Mesenteric fat pad (tissue), 1 donor: Measurements from ENCODE around the gene FGF14. TPM values are rescaled to one million over a fixed set of nuclear protein-coding genes. Genes with fewer than 3 reads are reported as not detected.

Experiments
- DNase-seq: peaks from one replicate; pipeline ENCODE4 v3.0.0-alpha.2; 2020; ENCODE audit warnings: low spot score
- total RNA-seq: library from RNA; stranded (reverse); fragmentation: NEBNext Ultra II Directional; extraction: Animal tissue kit (Norgen Biotek cat#: 25700); gene quantifications from one replicate; pipeline ENCODE4 v1.2.1, GENCODE V29; 2021
- donor health status: DM: yes; HTN: yes; CAD: no.

Gene FGF14
- total RNA-seq, 1 donor from 2014 or later, result 3.1 TPM

- DNase-seq, result no peak
Measured at GRCh38 chr13:101941095-101941783, 460.6 kb downstream of the FGF14 start.

- DNase-seq, result no peak
Measured at GRCh38 chr13:101939370-101939769, 462.5 kb downstream of the FGF14 start.

DNA sequence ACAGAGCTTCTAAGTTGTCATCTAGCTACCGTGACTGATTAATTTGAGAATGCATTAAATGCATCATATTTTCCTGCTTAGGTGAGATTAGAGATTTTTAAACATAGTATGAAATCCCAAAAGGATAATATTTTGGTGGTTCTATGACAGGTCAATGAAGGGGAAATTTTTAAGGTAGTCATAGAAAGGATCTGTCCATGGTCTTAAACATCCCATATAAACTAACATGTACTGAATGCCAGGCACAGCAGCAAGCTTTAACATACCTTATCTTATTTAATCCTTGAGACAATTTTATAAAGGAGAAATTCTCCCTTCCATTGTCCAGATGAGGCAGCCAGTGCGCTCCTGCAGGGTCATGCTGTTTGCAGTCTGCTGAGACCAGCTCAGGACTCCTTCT, 466.0 kb downstream of the FGF14 start:
- DNase-seq, result no peak

- no peak for DNase-seq
Measured at GRCh38 chr13:101931186-101931585, 470.7 kb downstream of the FGF14 start.

DNA sequence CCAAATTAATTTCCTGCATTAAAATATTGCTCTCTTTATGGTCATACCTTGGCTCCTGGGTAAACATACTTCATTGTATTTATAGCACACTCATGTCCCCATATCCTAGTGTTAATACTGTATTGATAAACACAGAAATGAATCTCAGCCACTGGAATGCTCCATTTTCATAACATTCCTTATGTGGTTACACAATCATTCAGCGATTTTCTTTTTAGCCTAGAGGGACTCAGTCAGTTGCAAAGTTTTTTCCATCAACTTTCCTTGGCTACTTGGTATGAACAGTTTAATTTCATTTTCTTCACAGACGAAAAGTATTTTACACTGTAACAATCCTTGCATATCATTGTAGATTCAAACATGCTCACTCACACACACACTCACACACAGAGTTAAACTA, 471.5 kb downstream of the FGF14 start:
- DNase-seq, result no peak

- no peak for DNase-seq
Measured at GRCh38 chr13:101925731-101926130, 476.1 kb downstream of the FGF14 start.

DNA sequence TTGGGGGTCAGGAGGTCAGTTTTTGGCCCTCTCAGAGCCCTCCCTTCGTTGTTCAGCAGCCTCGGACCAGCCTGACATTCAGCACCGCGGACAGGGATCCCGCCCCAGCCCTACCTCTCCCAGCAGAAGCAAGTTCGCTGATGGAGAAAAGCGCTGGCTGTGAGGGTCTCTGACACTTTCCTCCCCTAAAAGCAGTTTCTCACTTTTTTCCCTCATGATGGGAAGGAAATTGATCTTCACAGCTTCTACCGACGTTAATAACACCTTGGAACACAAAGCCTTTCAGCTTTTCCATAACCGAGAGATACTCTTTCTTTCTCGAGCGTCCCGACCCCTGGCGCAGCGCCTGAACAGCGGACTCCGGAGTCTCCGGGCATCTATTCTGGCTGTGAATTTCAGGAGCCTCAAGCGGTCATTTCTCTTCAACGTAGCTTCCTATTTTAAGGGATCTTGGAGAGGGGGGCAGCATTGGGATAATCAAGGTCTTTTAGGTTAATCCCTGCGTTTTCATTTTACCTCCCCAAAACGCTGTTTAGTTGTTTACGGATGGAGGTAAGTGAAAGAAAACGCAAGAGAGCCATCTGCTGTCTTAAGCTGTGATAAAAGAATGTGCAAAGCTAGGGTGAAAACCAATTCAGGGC, 482.2 kb downstream of the FGF14 start:
- no peak for DNase-seq

DNA sequence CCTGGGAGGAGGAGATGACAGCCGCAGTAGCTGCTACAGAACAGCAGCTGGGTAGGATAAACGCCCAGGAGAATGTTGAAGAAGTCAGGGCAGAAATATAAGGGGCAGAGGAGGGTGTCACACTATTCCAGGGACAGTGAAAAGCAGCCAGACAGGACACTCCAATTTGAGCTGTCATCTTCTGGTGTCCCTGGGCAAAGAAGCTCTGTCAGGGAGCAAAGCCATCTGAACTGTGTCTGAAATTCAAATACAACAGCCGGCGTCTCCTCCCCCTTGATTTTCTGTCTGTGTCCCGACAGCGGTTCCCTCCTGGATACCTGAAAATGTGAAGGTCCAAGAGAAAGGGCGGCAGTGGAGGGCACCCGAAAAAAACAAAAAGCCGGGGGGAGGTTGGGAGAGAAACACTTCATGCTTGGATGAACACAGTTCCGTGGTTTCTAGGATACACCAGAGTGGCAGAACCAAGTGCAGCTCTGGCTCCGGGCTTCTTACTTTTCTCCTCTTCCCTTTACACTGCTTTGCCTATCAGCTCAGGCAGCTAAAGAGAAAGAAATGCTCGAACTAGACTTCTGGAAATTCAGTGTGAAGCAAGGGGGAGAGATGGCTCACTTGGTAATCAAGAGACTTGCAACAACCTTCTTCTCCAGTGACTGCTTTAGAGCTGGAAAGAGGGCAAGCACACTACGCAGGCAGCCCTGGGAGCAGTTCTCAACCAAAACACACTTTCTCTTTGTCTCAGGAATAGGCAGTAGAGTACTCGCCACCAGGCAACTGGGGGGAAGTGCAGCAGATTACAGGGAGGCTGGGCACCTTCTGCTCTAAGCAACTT, 483.8 kb downstream of the FGF14 start:
- no peak for DNase-seq

GRCh38 chr13:101917475-101917810, 484.4 kb downstream of the FGF14 start:
- DNase-seq, result no peak

DNA sequence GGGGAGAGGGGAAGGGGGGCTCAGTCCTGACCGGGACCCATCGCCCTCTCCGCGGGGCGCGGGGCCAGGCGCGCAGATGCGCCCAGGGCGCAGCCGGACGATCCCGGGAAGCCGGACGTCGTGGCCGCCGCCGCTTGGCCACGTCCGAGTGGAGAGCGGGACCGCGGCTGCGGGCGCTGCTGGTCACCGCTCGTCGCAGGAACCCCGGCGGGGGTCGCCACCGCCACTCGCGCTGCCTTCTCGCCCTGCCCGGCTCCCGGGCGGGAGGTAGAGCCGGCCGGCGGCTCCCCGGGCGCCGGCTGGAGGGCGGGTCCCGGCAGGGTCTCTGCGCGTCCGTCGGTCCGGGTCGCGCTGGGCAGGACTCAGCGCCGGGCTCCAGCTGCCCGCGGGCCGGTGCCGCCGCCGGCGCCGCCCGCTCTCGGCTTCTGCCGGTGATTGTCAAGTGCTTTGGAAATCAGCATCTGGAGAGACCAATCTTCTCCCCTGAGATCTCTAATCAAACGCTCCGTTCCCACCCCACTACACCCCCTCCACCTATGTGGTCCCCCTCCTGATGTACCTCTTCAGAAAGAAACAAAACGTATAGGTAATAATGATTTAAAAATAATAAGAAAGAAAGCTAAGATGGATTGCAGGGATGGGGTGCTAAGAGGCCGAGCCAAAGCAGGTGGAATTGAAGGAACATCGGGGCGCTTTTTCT, 484.9 kb downstream of the FGF14 start:
- DNase-seq, result no peak

GRCh38 chr13:101916108-101916774, 485.6 kb downstream of the FGF14 start:
- no peak for DNase-seq

GRCh38 chr13:101915755-101916107, 486.1 kb downstream of the FGF14 start:
- DNase-seq, result no peak

GRCh38 chr13:101915331-101915730, 486.5 kb downstream of the FGF14 start:
- DNase-seq, result no peak

- DNase-seq, result no peak
Measured at GRCh38 chr13:101911752-101912151, 490.1 kb downstream of the FGF14 start.

- no peak for DNase-seq
Measured at GRCh38 chr13:101903890-101904289, 498.0 kb downstream of the FGF14 start.

DNA sequence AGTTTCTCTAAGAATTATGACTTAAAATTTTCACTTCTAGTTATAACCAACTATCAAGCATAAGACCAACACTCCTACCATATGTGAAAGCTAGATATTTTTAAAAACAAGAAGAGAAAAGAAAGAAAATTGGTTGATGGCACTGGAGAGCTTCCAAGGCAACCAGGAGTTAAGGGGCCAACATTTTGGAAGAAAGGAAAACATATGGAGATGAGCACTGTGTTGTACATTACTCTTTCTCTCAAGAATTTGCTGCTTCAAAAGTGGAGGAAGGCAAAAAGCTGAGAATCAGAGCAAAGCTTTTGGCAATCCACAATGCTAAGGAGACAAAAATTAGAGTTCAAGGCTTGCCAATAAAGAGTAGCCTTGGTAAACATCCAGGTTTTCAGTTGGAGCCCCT, 503.2 kb downstream of the FGF14 start:
- no peak for DNase-seq

GRCh38 chr13:101896541-101896940, 505.3 kb downstream of the FGF14 start:
- DNase-seq, result no peak

DNA sequence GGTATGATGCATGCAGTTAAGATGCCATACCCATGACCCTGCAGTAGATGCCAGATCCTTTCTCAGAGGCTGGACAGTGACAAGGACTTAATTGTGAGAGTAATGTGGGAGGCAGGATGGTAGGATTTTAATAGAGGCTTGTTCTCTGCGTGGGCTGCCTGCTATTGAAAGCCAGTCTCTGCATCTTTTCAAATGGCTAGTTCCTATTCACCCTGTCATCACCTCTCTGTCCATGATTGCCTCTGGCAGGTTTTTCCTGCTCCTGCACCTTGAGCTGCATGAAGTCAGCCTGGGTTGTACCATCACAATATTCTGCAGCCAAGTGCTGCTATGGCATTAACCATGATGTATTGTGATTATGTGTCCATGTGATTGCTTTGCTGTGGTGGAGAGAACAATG, 508.8 kb downstream of the FGF14 start:
- no peak for DNase-seq

DNA sequence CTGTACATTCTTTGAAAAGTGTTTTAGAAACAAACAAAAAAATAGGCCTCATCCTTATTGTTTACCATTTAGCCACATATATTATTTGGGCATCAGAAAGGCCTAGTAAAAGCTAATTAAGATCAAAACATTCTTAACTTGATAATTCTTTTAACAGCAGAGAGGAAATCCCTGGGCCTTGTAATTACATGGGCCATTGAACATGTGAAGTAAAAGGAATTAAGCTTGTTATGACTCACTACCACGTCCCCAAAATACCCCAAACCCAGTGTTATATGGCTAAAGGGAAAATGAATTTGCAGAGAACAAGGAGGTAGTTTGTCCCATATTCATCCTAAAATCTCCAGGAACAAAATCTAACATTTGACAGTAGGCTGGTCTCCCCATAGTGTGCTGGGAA, 509.6 kb downstream of the FGF14 start:
- DNase-seq, result no peak

DNA sequence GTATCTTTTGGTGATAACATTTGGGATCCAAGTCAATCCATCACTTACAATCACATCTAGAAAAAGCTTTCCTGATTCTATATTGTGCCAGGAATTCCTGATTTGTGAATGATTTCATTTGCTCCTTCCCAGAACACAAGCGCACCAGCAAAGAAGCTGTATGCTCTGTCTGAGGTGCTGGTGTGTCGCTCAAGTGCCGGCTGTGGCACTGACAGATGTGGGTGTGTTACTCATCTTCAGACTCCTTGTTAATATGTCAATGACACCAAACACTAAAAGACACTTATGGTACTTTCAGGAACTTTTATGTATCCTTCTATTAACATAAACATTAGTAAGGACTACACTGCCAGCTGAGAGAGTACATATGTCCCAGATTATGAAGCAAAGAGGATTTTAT, 520.3 kb downstream of the FGF14 start:
- no peak for DNase-seq

DNA sequence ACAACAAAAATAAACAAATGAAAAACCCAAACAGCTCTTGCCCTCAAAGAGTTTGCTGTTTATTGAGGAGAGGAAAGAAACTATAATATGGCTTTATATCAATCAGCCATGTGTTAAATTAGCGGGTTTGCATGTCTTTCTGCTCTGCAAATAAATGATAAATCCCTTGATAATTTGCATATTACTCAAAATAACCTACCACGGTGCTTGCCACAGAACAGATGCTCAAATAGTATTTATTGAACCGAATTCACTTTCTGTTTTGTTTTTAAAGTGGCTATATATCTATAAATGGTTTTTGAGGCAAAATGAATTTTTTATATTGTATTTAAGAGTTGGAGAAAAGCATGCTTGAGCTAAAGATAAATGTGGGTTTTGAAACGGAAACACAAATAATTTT, 521.3 kb downstream of the FGF14 start:
- no peak for DNase-seq
